ENCODE measurements around the gene AHNAK2. TPM values are rescaled to one million over a fixed set of nuclear protein-coding genes. Genes with fewer than 3 reads are reported as not detected.

AHNAK2 gene
- total and polyA plus RNA-seq, 2 of the 13 experiments (the other 11 are each of a cell fraction or from before 2014, with no cell fraction given): 0.11 to 0.18 TPM

GRCh38 chr14:104950021-104950420, 28.2 kb downstream of the AHNAK2 start:
- H3K79me2 ChIP-seq (ENCODE audit: insufficient read depth, low read length): no peaks in the 10 kb centered on the region
- H4K20me1 ChIP-seq (ENCODE audit: insufficient read depth, low read length): no peaks in the 10 kb centered on the region
- CTCF ChIA-PET (ENCODE audit: low intra/inter-chr PET ratio, low total read pairs): no interaction called here
- ATAC-seq (no peak), FAIRE-seq (no peak), DNase-seq (ENCODE audit: low spot score) (no peak)
- no peak overlapping the region for H3K9ac ChIP-seq (ENCODE audit: insufficient read depth, low read depth, low read length)
- no peak overlapping the region for H2AFZ ChIP-seq (ENCODE audit: low read length)
- 36% methylated on average over 4 of the region's 17 CpGs for WGBS (ENCODE audit: low lambda C conversion rate)
- TF ChIP-seq ZNF510 (CRISPR knock-in tag; IDR thresholded peaks at IDR 0.05; ENCODE audit: low read depth): no peak
- TF ChIP-seq AKNA (CRISPR knock-in tag; IDR thresholded peaks at IDR 0.05; ENCODE audit: borderline replicate concordance): no peak
- TF ChIP-seq ZNF350 (CRISPR knock-in tag; IDR thresholded peaks at IDR 0.05; ENCODE audit: borderline replicate concordance, low read depth): no peak
- no peak for TF ChIP-seq AGO1 (IDR thresholded peaks at IDR 0.05; ENCODE audit: low read depth, low read length, poor library complexity, severe bottlenecking)
- no peak for TF ChIP-seq PHB2 (IDR thresholded peaks at IDR 0.05; ENCODE audit: partially characterized antibody)
- TF ChIP-seq ATF3 (CRISPR knock-in tag; IDR thresholded peaks at IDR 0.05): no peak
- no peak for TF ChIP-seq CHD4 (IDR thresholded peaks at IDR 0.05; ENCODE audit: borderline replicate concordance, low read length)
- no peak for TF ChIP-seq ZNF225 (CRISPR knock-in tag; IDR thresholded peaks at IDR 0.05)
- no peak for TF ChIP-seq KMT2A (CRISPR knock-in tag; IDR thresholded peaks at IDR 0.05)
- no peak for TF ChIP-seq NAIF1 (CRISPR knock-in tag; IDR thresholded peaks at IDR 0.05; ENCODE audit: borderline replicate concordance)
- no peak for TF ChIP-seq GABPB1 (CRISPR knock-in tag; IDR thresholded peaks at IDR 0.05)
- peaks cover 6 to 60% of the 10 kb centered on the region in 2 experiments for H3K27me3 ChIP-seq (ENCODE audit: control insufficient read depth in 1 of 2, insufficient read depth in 2 of 2, low read length in 2 of 2)
- POLR2A ChIA-PET: no interaction called here
- H3K4me1 ChIP-seq (ENCODE audit: insufficient read depth, low read length): no peaks in the 10 kb centered on the region
- no peak overlapping the region for H3K27ac ChIP-seq (ENCODE audit: extremely low read length, insufficient read depth, low read length)
- H3K4me2 ChIP-seq (ENCODE audit: low read depth, low read length): no peak overlapping the region
- no peaks in the 10 kb centered on the region for H3K36me3 ChIP-seq (replicated peaks in 1 of 2; ENCODE audit: control insufficient read depth in 1 of 2, insufficient read depth in 2 of 2, low read length in 2 of 2)
- BruUV-seq (replicated peaks): no TSS peak
- in situ Hi-C loops (cut with HindIII; ENCODE audit: extremely low pct_ligation_motif_present, low pct_unique_long_range_greater_than_20kb) (no loop called here), intact Hi-C loops (cut with micrococcal nuclease; ENCODE audit: unreplicated experiment) (no loop called here)
- H3K9me3 ChIP-seq (ENCODE audit: low read length): no peaks in the 10 kb centered on the region
- H3K4me3 ChIP-seq (replicated peaks in 1 of 3; ENCODE audit: insufficient read depth in 1 of 3, low read depth in 2 of 3, low read length in 3 of 3): no peak overlapping the region
